Measurements from ENCODE around the gene SCFD2.

DNA sequence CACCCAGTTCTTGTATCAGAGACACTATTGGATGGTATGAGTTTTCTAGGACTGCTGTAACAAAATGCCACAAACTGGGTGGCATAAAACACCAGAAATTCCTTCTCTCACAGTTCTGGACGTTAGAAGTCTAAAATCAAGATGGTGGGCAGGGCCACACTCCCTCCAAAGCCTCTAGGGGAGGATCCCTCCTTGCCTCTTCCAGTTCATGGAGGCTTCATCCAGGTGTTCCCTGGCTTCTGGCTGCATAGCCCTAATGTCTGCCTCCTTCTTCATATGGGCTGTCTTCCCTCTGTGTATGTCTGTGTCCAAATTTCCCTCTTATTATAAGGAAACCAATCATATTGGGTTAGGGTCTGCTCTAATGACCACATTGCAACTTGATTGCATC is 542.2 kb downstream of the SCFD2 start:
- TF ChIP-seq SUZ12 (IDR thresholded peaks at IDR 0.05; ENCODE audit: extremely low read depth, insufficient read depth, insufficient read length) (no peak), YY1 (IDR thresholded peaks at IDR 0.05; ENCODE audit: insufficient read depth, insufficient read length) (no peak), ZNF274 (IDR thresholded peaks at IDR 0.05; ENCODE audit: low read depth, low read length) (no peak)
